Inflammatory macrophage (primary cell): ENCODE measurements around the gene CSTPP1.
"Not testable (repeated sequence)": the region's sequence is repeated elsewhere in the genome, so short reads cannot be mapped to it uniquely, and the experiment has no call there.

Experiments used
- DNase-seq, 2 donors: peaks; one replicate each; pipeline ENCODE4 v3.0.0-alpha.2; 2020 to 2022

CSTPP1 gene

DNA sequence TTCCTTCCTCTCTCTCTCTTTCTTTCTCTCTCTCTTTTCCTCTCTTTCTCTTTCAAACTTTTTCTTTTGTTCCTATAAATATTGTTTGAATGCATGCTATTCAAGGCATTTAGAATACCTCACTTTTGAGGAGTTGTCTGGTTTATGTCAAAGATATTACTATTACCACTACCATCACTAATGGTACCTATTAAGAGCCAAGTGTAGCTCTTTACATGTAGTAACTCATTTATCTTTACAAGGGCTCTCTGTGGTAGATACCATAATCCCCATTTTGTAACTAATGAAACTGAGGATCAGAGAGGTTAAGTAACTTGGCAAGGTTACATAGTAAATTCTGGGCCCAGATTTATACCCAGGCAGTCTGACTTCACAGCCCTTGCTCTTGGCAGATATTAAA, 116.0 kb downstream of the CSTPP1 start:
- DNase-seq = no peak

DNA sequence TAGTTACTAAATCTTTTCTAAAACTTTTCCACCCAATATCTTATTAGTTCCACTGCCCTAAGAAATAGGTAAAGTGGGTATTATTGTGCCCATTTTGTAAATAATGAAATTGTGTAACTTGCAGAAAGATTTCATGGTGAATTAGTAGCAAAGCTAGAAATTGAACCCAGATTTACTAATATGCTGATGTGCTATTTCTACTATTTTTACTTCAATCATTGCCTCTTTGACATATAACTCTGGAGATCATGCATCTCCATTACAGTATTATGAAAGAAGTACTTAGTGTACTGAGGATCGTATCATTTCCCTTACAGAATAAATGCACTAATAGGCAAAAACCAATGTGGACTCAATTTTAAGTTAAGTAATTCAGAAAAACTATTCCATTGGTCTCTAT, 119.0 kb downstream of the CSTPP1 start:
- DNase-seq = no peak

DNA sequence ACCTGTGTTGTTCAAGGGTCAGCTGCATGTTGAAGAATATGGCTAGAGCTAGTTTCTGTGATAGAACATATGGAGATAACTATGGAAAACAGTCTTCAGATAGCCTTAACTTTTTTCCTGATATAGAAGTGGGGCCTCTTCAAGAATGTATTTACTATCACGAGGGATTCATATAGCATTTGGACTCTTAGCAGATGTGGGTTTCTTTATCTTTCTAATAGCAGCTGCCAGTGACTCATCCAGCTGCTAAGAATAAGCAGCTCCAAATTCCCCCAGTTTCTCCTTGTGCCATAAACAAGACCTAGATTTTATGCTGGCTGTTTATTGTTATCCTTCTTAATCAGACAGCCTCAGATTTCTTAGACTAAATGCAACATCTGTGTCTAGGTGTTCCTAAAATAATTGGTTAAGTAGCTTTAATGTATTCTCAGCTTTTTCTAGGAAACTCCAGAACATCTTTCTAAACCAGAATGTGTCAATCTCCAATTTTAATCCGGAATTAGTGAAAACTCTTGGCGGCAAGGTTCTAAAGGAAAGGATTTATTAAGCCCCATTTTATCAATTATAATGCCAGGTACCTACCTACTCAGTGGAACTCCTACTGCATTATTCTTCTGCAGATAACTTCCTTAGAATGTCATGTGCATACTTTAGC, 119.8 kb downstream of the CSTPP1 start:
- DNase-seq = peak in 1 of 2 donors; percentile 51

DNA sequence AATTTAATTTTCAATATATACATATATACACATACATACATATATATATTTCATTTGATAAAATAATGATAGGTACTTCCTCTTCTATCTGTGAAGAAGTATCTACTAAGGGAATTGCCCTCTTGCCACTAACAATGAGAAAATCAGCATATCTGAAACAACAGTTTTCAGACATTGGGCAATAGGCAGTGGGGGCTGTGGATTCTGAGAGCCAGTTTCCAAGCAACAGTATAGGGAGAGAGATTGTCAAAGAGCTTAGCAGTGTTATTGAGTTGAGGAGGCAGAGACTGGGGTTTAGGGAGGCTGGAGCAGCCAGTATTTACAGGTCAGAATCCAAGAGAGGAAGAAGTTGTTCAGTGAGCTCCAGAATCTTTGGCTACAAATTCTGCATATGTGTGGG, 120.8 kb downstream of the CSTPP1 start:
- peak; percentile 29 to 59 for DNase-seq

DNA sequence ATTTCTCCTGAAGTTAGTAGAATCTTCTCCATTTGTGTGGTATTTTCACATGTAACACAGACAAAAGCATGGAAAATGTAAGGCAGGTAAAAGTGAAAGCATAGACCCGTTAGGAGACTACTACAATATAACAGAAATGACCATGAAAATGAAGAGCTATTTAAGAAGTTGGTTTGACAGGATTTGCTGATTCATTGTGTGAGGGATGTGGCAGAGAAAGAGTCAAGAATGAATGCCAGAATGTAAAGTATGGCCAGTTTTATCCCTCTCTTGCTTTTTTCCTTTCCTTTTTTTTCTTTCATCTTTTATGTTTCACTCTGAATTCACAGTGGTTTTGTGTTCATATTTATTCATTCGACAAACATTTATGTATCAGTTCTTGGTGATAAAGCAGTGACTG, 124.2 kb downstream of the CSTPP1 start:
- DNase-seq = no peak

DNA sequence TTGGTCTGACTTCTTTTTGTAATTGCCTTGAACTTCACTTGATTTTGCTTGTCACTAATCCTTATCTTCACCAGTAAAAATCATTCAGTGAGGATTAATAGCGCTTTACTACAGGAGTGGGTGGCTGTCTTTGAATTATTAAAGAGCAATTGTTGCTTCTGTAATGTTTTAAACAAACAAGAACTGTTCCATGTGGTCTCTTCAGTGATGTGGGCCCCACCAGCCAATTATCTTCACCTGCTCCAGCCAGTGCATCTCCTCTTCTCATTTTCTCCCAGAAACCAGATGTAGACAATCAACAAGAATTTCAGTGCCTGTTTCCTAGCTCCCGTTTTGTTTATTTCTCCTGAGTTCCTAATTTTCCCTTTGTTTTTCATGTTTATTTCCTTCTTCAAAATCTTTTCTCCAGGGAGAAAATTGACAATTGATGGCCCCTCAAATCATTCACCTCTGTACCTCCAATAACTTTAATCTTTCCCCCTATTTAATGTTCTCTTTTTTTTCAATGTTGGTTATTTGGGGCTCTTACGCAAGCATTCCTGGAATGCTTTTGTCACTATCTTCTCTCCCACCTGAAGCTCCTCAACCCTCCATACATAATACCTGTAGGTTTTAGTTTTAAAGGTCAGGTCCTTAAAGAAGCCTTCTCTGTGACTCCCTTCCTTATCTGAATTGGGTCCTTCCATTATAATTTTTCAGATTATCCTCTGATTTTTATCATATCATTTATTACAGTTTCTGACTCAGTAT, 125.0 kb downstream of the CSTPP1 start:
- DNase-seq = no peak

DNA sequence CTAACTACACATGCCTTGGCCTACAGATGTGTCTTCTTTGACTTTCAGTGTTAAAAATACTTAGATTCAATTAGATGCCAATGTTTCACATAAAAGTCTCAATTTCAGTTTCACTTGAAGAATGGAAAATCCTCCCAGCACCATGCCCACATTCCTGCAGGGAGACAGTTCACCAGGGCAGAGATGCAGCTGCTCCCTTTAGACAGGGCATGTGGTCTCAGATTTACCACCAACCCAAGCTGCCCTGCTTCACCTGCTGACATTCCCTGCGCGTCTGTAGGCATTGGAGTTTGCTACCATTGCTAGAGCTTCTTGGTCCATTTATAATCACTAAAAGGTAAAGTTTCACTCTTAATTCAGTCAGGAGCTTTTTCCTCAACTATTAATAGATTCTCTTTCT, 126.2 kb downstream of the CSTPP1 start:
- DNase-seq = no peak

DNA sequence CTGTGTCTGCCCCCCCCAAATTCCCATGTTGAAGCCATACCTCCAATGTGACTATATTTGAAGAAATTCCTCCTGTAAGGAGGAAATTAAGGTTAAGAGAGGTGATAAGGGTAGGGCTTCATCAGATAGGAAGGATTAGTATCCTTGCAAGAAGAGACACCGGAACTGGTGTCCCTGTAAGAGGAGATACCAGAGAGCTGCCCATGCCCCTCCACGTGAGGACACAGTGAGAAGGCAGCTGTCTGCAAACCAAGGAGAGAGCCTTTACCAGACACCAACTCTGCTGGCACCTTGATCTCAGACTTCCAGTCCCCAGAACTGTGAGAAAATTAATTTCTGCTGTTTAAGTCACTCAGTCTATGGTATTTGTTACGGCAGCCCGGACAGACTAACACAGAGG, 130.8 kb downstream of the CSTPP1 start:
- no peak for DNase-seq

DNA sequence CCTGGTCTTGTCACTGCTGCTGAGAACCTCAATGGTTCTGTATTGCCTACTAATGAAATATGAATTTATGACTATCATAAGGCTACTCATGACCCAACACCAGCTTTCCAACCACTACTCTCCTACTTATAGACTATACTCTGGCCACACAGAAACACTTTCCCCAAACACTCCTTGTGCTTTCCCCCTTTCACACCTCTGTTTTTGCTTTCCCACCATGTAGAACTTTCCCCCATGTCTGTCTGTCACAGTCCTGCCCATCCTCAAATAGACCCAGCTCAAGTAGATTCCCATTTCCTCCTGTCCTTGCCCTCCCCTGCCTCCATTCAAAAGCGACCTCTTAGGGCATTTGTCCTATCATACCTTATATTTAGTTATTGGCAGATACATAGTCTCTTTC, 134.2 kb downstream of the CSTPP1 start:
- DNase-seq = no peak

DNA sequence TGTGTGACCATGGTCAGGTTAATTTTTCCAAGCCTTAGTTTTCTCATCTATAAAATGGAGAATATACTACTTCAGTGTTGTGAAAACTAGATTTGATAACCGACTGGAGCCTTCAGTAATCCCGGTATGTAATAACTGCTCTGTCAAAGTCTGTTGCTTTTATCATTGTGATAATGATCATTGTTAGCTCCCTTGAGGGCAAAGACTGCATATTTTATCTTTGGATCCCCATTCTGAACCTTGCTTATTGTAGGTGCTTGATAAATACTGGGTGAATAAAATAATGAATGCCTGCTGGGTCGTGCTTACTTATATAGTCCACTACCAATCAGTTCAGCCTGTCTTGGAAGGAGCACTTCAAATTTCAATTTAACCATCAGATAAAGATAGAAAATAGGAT, 134.8 kb downstream of the CSTPP1 start:
- DNase-seq = no peak

DNA sequence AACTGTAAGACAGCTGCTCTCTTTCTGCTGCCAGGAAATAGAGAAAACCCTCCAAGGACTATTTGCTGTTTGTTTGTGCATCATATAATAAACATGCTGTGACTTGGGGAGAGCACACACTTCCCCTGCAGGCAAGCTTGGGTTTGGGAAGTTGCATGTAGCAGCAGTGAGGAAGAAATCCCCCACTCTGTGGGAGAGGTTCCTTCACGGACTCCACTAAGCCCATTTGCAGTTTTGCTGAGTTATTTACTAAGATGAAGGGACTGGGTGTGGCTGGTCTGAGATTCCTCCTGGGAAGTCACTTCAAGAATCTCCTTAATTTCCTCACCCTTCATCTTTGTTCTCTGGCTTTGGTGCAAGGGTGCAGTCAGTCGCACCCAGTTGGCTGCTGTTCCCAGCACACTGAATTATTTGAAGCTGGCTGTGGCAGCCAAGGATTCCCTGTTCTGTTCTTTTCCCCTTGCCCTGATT, 135.3 kb downstream of the CSTPP1 start:
- peak in 1 of 2 donors; percentile 39 for DNase-seq

DNA sequence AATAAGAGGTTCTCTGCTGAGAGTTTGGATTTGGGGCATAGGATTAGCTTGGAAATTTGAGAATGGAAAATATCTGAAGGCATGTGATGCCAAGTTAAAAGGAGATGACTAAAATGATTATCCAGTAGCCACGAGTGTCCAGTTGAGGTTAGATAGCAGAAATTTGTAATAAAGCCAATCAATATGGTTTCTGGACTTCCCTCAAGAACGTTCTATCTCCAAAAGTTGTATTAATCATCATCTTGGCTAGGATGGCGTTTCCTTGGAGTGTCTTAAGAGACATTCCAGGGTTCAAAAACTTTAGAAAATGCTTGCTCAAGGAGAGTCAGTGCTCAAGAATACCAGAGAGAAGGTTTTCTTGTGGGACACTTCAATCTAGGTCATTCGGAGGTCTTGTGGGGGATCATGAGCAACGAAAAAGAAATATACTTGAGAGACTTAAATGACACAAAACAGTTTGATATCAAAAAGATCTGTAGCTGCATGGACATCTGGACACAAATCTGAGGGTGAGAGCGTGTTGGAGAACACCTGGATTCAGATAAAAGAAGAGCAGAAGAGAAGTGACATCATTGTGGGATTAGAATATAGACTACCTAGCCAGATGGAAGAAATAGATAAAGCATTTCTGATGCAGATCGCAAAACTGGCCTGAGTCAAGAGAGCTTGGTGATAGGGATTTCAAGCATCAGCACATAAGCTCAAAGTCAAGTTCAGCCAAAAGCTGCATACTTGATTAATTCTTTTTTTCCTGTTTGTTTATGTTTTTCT, 142.4 kb downstream of the CSTPP1 start:
- no peak for DNase-seq

DNA sequence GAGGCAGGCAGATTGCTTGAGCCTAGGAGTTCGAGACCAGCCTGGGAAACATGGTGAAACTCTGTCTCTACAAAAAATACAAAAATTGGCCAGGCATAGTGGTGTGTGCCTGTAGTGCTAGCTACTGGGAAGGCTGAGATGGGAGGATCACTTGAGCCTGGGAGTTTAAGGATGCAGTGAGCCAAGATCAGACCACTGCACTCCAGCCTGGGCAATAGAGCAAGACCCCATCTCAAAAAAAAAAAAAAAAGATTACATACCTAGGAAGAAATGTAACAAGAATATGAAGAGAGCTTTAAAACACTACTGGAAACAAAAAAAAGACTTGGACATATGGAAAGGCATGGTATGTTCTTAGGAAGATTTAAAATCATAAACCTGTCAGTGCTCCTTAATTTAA, 144.2 kb downstream of the CSTPP1 start:
- DNase-seq = not testable (repeated sequence)

DNA sequence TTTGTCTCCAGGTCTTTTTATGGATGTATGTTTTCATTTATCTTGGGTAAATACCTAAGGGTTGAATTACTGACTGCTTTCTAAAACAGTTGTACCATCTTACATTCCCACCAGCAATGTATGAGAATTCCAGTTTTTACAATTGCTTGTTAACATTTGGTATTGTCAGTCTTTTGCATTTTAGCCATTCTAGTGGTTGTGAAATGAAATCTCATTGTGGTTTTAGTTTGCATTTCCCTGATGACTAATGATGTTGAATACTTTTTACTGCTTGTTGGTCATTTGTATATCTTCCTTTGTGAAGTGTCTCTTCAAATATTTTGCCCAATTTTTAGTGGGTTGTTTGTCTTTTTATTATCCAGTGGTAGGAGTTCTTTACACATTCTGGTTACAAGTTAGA, 147.4 kb downstream of the CSTPP1 start:
- peak; percentile 11 to 42 for DNase-seq

DNA sequence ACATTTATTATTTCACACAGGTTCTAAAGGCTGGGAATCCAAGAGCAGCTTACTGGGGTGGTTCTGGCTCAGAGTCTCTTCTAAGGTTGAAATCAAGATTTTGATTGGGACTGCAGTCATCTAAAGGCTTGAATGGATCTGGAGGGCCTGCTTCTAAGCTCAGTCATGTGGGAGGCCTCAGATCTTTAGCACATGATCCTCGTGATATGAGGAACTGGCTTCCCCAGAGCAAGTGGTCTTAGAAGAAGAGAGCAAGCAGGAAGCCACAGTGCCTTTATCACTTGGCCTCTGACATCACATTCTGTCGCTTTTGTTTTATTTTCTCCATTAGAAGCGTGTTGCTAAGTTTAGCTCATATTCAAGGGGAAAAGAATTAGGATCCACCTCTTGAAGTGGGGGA, 151.2 kb downstream of the CSTPP1 start:
- DNase-seq = peak; percentile 71 to 80

DNA sequence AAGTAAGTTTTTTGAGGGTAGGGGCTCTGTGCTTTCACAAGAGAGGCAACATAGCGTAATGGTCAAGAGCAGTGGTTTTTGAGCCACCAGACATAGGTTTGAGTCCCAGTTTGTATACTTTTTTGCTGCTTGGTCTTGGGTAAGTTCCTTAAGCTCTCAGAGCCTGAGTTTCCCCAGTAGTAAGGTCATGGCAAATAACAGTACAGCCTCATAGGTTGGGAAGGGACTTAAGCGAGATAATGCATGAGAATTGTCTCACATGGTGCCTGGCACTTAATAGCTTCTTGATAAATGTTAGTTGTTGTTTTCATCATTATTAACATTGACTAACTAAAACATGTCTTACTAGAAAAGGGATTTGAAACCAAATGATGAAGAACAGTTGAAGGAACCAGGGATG, 157.0 kb downstream of the CSTPP1 start:
- no peak for DNase-seq

DNA sequence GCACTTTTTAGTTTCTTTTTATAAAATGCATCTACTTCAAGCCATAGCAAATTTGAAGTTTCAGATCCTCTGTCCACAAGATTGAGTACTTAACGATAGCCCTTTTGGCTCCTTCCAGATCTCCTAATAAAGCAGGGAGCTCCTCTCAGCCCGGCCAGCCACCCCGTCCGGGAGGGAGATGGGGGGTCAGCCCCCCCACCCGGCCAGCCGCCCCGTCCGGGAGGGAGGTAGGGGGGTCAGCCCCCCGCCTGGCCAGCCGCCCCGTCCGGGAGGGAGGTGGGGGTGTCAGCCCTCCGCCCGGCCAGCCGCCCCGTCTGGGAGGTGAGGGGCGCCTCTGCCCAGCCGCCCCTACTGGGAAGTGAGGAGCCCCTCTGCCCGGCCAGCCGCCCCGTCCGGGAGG, 160.3 kb downstream of the CSTPP1 start:
- DNase-seq = not testable (repeated sequence)

DNA sequence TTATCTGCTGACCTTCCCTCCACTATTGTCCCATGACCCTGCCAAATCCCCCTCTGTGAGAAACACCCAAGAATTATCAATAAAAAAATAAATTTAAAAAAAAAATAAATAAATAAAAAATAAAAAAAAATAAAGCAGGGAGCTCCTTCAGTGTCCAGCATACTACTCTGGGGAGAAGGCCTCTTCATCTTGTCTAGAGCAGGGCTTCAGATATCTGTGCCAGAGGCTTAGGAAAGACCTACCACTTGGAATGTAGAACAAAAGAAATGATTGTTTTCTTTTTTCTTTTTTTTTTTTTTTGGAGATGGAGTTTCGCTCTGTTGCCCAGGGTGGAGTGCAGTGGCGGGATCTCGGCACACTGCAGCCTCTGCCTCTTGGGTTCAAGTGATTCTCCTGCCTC, 161.7 kb downstream of the CSTPP1 start:
- DNase-seq = not testable (repeated sequence)

DNA sequence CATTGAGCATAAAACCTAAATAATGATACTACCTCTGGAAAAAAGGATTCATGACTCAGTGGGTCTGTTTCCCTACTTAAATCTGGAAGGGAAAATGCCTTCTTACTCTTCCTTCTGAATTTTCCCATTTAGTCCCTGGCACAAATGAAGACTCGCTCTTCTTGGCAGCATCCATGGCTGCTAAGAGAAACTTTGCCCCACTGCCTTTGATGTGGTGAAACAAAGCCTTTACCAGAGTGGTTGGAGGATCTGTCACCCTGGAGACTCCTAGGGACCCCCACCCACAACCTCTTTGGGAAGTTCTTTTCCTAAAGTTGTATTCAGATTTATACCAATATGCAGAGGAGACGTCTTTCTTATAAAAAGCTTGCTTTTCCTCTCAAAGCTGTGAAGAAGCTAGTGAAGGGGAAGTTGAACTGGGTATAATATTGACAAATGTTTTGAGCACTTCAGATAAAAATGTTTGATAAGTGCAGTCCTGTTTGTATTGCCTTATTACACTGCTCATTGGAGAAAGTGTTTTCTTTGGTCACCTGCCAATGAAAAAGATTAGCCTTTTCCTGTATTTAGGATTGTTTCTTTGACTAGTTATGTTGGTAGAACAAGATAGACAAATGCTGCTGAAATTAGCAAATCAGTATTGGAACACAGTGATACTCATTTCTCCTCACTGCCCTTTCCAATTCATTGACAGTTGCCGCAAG, 162.8 kb downstream of the CSTPP1 start:
- DNase-seq = no peak

DNA sequence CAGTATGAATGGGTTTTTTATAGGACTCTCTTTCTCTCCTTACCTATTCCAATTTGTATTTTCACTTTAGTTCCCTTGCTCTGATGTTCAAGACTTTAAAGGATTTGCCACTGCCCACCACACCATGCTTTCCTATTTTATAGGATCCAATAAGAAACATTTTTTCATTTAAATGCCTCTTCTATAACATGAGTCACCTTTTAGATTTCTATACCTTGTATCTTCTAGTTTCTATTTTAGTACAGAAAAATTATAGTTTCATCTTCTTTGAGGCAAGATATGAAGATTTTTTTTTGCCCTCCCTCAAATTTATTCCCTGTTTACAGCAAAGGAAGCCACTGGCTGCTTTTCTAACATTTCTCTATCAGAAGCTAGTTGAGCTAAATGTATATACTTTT, 163.4 kb downstream of the CSTPP1 start:
- DNase-seq = no peak

DNA sequence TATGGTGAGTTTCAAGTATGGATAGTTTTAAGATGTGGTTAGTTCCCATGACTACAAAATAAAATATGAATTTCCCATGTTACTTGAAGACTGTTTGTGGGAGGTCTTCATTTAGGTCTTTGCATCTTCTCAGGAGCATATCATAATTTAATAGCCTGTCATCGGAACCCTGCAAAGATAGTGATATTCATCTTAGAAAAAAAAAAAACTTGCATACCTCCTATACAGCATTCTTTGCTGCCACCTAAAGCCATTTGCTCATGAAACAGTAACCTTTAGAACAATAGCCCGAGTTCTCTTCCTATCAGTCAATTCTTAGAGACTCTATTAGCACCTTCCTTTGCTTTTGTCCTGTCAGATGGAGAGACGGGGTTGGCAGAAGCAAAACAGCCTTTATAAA, 164.8 kb downstream of the CSTPP1 start:
- DNase-seq = no peak

DNA sequence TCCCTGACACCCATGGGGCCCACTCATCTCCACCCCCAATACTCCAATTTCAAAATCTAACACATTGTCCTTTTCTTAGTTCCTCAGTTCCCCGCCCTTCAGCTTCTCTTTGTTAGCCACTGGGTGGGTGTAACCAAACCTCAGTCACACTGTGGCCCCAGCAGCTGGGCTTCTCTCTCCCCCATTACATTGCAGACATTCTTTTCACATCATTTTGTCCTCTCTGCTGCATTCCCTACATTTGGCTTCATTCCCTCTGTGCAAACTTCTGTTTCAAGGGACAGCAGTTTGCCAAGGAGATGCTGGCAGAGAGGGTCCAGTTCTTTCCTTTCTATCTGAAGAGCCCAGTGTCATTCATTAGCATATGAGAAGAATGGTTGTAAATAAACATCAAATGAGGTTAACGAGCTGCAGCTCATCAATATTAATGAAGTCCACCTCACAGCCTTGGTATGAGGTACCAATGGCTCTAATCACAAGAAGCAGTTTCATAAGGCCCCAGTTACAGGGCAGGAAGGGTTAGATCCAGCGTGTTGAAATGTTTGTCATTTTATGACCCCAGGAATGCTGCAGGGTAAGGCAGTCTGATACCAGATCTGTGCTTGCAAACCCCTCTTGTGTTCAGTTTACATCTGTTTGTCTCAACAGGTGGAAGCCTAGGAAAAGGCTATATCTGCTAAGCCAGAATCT, 167.8 kb downstream of the CSTPP1 start:
- peak; percentile 45 to 69 for DNase-seq
